Heart left ventricle (tissue), 13 donors: ENCODE data around the gene FNBP1L.

ENCODE experiments used
- POLR2A ChIP-seq, 2 donors: fragments of 450-650 bp; IDR thresholded peaks; one replicate each; pipeline ENCODE4 v1.6.1; 2017; ENCODE audit warnings: antibody characterized with exemption in 2 of 2, mild to moderate bottlenecking in 2 of 2, moderate library complexity in 2 of 2
- TF ChIP-seq, protein P1 (sequence below), 12 donors: fragments of 200-600 bp; sonication (generic) in 4 of 12; IDR thresholded peaks; one replicate each; pipeline versions ENCODE4 v1.5.0 to v1.8.0; 2018 to 2022; ENCODE audit warnings: antibody characterized with exemption in 12 of 12, mild to moderate bottlenecking in 5 of 12
- donor health status: ischemic (EF 13 %, LVEDD 7.1; RV severe dilation, severe dysfunction).
- donor health status: DM: no; HTN: yes; CAD: no.
- donor health status: DM: no; HTN: no; CAD: no.
- donor health status: ischemic (EF 25% LVEDD 6.9; RV normal size, moderate dysfunction).
- donor health status: ischemic (EF 25% LVEDD 5.7; RV mildly dilated, moderate dysfunction).
- donor health status: ischemic (EF 35%, LVEDD 5.7; RV mildly dilated, moderate dysfunction).
- donor health status: nonischemic (EF 11% LVEDD 7.7; RV severe dilation, severe dysfunction).
- donor health status: DM: yes; HTN: yes; CAD: no.
- donor health status: PGD.
- donor health status: ischemic (EF 29% LVEDD 5.4; RV normal size, mild dysfunction).
- donor health status: nonischemic (EF 23%, LVEDD 6.1; RV moderate dilation, normal function).

DNA sequence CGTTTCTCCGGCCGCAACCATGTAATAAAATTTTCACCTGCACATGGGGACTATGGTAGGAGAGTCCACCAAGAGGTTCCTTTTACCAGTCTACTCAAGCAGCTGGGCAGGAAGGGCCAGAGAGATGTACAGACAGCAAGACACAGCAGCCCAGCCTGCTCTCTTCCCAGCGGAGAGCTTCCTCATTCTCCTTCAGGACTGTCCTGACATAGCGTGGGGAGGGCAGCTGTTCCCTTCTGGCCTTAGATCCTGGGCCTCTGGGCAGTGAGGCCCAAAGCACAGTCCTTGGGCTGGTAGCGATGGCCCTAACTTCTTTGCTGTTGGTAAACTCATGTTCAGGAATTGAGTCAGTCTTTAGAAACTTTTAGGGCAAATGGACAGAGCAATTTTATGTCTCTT, 144.6 kb downstream of the FNBP1L start:
- TF ChIP-seq, protein P1, sequence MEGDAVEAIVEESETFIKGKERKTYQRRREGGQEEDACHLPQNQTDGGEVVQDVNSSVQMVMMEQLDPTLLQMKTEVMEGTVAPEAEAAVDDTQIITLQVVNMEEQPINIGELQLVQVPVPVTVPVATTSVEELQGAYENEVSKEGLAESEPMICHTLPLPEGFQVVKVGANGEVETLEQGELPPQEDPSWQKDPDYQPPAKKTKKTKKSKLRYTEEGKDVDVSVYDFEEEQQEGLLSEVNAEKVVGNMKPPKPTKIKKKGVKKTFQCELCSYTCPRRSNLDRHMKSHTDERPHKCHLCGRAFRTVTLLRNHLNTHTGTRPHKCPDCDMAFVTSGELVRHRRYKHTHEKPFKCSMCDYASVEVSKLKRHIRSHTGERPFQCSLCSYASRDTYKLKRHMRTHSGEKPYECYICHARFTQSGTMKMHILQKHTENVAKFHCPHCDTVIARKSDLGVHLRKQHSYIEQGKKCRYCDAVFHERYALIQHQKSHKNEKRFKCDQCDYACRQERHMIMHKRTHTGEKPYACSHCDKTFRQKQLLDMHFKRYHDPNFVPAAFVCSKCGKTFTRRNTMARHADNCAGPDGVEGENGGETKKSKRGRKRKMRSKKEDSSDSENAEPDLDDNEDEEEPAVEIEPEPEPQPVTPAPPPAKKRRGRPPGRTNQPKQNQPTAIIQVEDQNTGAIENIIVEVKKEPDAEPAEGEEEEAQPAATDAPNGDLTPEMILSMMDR (IDR thresholded peaks at IDR 0.05), result no peak
- TF ChIP-seq POLR2A (IDR thresholded peaks at IDR 0.05), result no peak
